ENCODE measurements around the gene ELF2. TPM values are rescaled to one million over a fixed set of nuclear protein-coding genes. Genes with fewer than 3 reads are reported as not detected.
"Not testable (repeated sequence)": the region's sequence is repeated elsewhere in the genome, so short reads cannot be mapped to it uniquely, and the experiment has no call there.

ELF2 gene
- total RNA-seq, 1 donor from 2014 or later: 30.5 TPM

DNA sequence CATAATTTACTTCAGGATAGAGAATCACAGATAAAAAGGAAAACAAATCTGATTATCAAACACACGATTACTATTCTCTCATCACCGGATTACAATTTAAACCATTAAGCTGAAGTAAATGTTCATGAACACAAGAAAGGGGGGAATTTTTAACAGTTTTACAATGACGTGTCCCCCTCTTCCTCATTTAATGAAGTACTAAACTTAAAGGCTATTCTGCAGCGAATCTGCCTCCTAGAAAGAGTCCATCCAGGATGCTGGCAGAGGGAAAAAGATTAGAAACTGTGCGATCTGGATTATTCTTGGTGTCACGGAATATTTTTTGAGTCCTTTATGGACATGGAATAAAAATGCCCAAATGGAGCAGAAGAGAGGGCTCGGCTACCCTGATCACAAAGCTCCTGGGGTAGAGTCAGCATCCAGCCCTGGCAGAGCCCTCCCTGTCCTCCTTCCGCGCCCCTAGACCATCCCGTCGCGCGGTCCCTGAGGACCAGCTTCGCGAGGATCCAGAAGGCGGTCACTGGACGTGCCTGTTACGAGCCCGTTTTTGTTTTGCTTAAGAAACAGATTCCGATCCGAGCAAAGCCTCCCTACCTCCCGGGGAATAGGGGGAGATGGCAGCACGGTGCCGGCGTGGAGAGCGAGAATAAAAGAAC is 1.2 kb downstream of the ELF2 start:
- DNase-seq (ENCODE audit: low spot score): no peak
- Mint-ChIP-seq H3K9me3 (no peaks in the 10 kb centered on the region), H3K27me3 (ENCODE audit: low read depth) (peaks cover 22% of the 10 kb centered on the region), H3K36me3 (ENCODE audit: low read depth) (no peaks in the 10 kb centered on the region), H3K4me1 (ENCODE audit: low read depth) (peaks cover 28% of the 10 kb centered on the region), H3K4me3 (ENCODE audit: low read depth) (peak overlapping the region; percentile 90), H3K27ac (peak overlapping the region; percentile 69)
- intact Hi-C loops (cut with micrococcal nuclease): loop anchor here (1.0 to 10.0 kb wide), 6 partner anchors 77 to 1197 kb away; partner anchors contain the start of genes SCOC and SLC7A11

DNA sequence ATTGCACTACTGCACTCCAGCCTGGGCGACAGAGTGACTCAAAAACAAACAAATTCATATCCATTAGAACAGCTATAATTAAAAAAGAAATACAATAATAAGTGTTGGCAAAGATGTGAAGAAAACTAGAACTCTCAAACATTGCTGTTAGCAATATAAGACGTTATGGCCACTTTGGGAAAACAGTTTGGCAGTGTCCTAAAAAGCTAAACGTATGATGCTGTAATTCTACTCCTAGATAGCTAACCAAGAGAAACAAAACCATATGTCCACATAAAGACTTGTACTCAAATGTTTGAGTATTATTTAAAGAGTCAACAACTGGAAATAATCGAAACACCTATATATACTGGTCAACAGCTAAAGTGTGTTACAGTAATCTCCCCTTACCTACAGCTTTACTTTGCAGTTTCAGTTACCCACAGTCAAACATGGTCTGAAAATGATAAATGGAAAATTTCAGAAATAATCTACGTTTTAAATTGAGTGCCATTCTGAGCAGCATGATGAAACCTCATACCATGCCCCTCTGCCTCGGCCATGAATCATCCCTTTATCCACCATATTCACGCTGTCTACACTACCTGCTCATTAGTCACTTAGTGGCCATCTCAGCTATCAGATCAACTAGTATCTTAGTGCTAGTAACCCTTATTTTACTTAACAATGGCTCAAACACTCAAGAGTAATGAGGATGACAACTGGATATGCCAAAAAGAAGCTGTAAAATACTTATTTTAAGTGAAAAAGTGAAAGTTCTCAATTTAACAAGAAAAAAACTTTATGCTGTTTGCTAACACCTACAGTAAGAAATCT is 4.9 kb downstream of the ELF2 start:
- no peak overlapping the region for H3K4me3 Mint-ChIP-seq (ENCODE audit: low read depth)
- H3K4me1 Mint-ChIP-seq (ENCODE audit: low read depth): peaks cover 19% of the 10 kb centered on the region
- intact Hi-C loops (cut with micrococcal nuclease): loop anchor here (10.0 kb wide), 1 partner anchor 927 kb away; the partner anchor contains the start of gene SLC7A11
- H3K27ac Mint-ChIP-seq: no peak overlapping the region
- DNase-seq (ENCODE audit: low spot score): no peak
- peaks cover 18% of the 10 kb centered on the region for H3K27me3 Mint-ChIP-seq (ENCODE audit: low read depth)
- no peaks in the 10 kb centered on the region for H3K9me3 Mint-ChIP-seq
- H3K36me3 Mint-ChIP-seq (ENCODE audit: low read depth): no peaks in the 10 kb centered on the region

DNA sequence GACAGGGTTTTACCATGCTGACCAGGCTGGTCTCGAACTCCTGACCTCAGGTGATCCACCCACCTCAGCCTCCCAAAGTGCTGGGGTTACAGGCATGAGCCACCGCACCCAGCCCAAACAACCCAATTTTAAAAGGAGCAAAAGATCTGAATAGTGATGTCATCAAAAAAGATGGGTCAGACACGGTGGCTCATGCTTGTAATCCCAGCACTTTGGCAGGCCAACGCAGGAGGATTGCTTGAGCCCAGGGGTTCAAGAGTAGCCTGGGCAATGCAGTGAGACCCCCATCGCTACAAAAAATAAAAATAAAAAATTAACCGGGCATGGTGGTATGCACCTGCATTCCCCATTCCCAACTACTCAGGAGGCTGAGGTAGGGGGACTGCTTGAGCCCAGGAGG is 6.1 kb downstream of the ELF2 start:
- no peak overlapping the region for H3K27ac Mint-ChIP-seq
- no peaks in the 10 kb centered on the region for H3K9me3 Mint-ChIP-seq
- no peak for DNase-seq (ENCODE audit: low spot score)
- H3K4me1 Mint-ChIP-seq (ENCODE audit: low read depth): peaks cover 17% of the 10 kb centered on the region
- no peak overlapping the region for H3K4me3 Mint-ChIP-seq (ENCODE audit: low read depth)
- intact Hi-C loops (cut with micrococcal nuclease): loop anchor here (10.0 kb wide), 1 partner anchor 926 kb away; the partner anchor contains the start of gene SLC7A11
- peaks cover 15% of the 10 kb centered on the region for H3K27me3 Mint-ChIP-seq (ENCODE audit: low read depth)
- no peaks in the 10 kb centered on the region for H3K36me3 Mint-ChIP-seq (ENCODE audit: low read depth)

DNA sequence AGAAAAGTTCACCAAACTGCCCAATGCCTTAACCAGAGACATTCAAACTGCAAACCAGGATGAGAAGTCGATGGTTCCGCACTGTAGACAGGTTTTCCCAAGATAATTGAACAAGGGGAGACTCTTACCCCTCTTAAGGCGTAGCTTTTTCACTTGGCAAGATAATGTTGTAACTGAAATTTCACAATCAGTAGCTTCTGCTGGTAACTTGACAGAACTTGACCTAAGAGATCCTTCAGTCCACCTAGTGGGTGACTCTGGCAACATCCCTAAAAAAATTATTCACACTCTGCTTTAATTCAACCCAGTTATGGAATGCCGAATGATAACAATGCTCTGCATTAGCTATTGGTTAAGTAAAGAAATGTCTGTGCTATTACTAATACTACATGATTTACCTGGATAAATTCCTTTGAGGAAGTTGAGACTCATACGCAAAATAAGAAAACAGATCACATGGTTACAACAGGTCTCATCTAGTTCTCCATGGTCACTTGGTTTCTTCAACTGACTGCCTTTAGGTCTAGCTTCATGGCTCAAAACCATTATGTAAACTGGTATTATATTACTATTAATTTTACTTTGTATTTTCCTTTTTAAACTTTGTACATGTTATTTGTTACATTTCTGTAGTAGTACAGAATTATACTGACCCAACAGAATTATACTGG is 9.1 kb downstream of the ELF2 start:
- Mint-ChIP-seq H3K36me3 (ENCODE audit: low read depth) (no peaks in the 10 kb centered on the region), H3K9me3 (no peaks in the 10 kb centered on the region), H3K4me1 (ENCODE audit: low read depth) (peaks cover 16% of the 10 kb centered on the region), H3K4me3 (ENCODE audit: low read depth) (no peak overlapping the region), H3K27ac (no peak overlapping the region), H3K27me3 (ENCODE audit: low read depth) (no peaks in the 10 kb centered on the region)
- no peak for DNase-seq (ENCODE audit: low spot score)
- intact Hi-C loops (cut with micrococcal nuclease): no loop called here

DNA sequence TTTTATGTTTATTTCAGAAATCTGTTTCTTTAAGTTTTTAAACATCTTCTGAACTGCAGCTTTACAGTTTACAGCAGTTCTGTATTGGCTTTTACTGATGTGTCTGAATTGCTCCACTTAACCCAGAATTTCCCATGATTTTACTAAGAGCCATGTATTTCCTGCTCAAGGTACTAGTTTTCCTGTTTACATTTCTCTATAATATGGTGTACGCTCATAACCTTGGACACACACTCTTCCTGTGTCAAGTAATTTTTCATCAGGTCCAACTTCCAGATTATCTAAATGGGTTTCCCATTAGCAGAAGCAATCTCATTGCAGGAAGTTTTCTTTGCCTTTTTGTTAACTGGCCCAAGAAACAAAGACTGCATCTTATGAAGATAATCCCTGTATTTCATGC is 12.3 kb downstream of the ELF2 start:
- no peak for DNase-seq (ENCODE audit: low spot score)
- no peak overlapping the region for H3K4me3 Mint-ChIP-seq (ENCODE audit: low read depth)
- no peaks in the 10 kb centered on the region for H3K9me3 Mint-ChIP-seq
- no peak overlapping the region for H3K27ac Mint-ChIP-seq
- H3K27me3 Mint-ChIP-seq (ENCODE audit: low read depth): no peaks in the 10 kb centered on the region
- H3K4me1 Mint-ChIP-seq (ENCODE audit: low read depth): peaks cover 12% of the 10 kb centered on the region
- H3K36me3 Mint-ChIP-seq (ENCODE audit: low read depth): no peaks in the 10 kb centered on the region
- intact Hi-C loops (cut with micrococcal nuclease): no loop called here

DNA sequence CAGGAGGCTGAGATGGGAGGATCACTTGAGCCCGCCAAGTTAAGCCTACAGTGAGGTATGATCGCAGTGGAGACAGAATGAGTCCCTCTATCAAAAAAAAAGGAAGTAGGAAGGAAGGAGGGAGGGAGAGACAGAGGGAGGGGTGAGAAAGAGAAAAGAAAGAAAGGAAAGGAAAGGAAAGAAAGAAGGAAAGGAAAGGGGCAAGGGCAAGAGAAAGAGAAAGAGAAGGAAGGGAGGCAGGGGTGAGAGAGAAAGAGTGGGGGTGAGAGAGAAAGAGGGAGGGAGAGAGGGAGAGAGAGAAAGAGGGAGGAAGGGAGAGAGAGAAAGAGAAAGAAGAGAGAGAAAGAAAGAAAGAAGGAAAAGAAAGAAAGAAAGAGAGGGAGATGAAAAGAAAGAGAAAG is 13.2 kb downstream of the ELF2 start:
- intact Hi-C loops (cut with micrococcal nuclease): no loop called here
- peaks cover 12% of the 10 kb centered on the region for H3K4me1 Mint-ChIP-seq (ENCODE audit: low read depth)
- H3K4me3 Mint-ChIP-seq (ENCODE audit: low read depth): no peak overlapping the region
- no peaks in the 10 kb centered on the region for H3K36me3 Mint-ChIP-seq (ENCODE audit: low read depth)
- no peaks in the 10 kb centered on the region for H3K9me3 Mint-ChIP-seq
- no peaks in the 10 kb centered on the region for H3K27me3 Mint-ChIP-seq (ENCODE audit: low read depth)
- no peak for DNase-seq (ENCODE audit: low spot score)
- no peak overlapping the region for H3K27ac Mint-ChIP-seq

DNA sequence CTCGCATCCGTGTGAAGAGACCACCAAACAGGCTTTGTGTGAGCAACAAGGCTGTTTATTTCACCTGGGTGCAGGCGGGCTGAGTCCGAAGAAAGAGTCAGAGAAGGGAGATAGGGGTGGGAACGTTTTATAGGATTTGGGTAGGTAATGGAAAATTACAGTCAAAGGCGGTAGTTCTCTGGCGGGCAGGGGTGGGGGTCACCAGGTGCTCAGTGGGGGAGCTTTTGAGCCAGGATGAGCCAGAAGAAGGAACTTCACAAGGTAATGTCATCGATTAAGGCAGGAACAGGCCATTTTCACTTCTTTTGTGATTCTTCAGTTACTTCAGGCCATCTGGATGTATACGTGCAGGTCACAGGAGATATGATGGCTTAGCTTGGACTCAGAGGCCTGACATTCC is 19.0 kb downstream of the ELF2 start:
- H3K27ac Mint-ChIP-seq; H3K9me3 Mint-ChIP-seq; H3K4me1 Mint-ChIP-seq (ENCODE audit: low read depth); H3K4me3 Mint-ChIP-seq (ENCODE audit: low read depth); DNase-seq (ENCODE audit: low spot score); intact Hi-C loops (cut with micrococcal nuclease); H3K27me3 Mint-ChIP-seq (ENCODE audit: low read depth); H3K36me3 Mint-ChIP-seq (ENCODE audit: low read depth): not testable (repeated sequence)

DNA sequence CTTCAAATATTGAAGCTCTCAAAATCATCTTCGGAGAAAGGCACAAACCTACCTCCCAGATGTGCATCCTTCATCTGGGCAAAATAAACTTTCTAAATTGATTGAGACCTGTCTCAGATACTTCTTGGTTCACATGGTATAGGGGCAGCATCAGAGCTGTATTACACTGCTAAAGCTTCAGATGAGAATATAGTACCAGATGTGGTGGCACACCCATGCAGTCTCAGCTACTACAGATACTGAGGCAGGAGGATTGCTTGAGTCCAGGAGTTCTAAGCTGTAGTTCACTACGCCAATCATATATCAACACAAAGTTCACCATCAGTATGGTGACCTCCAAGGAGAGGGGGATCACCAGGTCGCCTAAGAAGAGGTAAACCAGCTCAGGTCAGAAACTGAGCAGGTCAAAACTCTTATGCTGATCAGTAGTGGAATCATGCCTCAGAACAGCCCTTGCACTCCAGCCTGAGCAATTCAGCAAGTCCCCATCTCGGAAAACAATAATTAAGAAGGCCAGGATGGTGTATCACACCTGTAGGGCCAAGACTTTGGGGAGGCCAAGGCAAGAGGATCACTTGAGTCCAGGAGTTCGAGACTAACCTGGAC is 22.0 kb downstream of the ELF2 start:
- intact Hi-C loops (cut with micrococcal nuclease): no loop called here
- no peak for DNase-seq (ENCODE audit: low spot score)
- no peak overlapping the region for H3K27ac Mint-ChIP-seq
- peaks cover 7% of the 10 kb centered on the region for H3K27me3 Mint-ChIP-seq (ENCODE audit: low read depth)
- no peak overlapping the region for H3K4me3 Mint-ChIP-seq (ENCODE audit: low read depth)
- peaks cover 3% of the 10 kb centered on the region for H3K4me1 Mint-ChIP-seq (ENCODE audit: low read depth)
- no peaks in the 10 kb centered on the region for H3K36me3 Mint-ChIP-seq (ENCODE audit: low read depth)
- H3K9me3 Mint-ChIP-seq: no peaks in the 10 kb centered on the region

DNA sequence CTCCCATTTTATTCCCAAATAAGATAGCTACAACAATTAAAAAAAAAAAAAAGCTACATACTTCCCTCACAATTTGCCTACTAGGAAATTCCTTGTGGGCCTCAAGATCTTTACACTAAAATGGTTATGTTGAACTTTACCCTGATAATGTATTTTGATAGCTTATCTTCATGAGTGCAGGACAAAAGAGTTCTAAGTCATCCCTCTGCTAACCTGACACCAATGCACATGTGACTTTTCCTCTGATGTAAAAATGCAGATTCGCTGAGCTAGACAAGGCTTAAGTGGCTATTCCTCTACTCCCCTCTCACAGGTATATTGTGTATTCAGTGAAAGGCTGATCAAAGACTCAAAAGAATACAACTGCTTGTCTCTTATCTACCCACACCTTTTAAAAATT is 22.5 kb downstream of the ELF2 start:
- Mint-ChIP-seq H3K27me3 (ENCODE audit: low read depth) (peaks cover 7% of the 10 kb centered on the region), H3K36me3 (ENCODE audit: low read depth) (no peaks in the 10 kb centered on the region), H3K4me3 (ENCODE audit: low read depth) (no peak overlapping the region), H3K9me3 (no peaks in the 10 kb centered on the region), H3K27ac (no peak overlapping the region), H3K4me1 (ENCODE audit: low read depth) (peaks cover 3% of the 10 kb centered on the region)
- intact Hi-C loops (cut with micrococcal nuclease): no loop called here
- DNase-seq (ENCODE audit: low spot score): no peak

DNA sequence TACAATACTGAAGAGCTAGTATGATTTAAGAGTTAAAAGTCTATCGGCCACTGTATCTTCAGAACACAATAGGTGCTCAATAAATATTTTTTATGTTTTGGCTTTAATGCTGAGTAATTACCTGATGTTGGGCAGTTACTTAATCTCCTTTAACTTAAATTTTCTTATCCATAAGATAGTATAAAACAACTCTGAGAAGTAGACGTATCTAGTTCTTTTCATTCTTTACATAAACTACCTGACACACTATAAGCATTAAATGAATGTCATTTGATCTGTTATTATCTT is 22.9 kb downstream of the ELF2 start:
- peaks cover 7% of the 10 kb centered on the region for H3K27me3 Mint-ChIP-seq (ENCODE audit: low read depth)
- no peak overlapping the region for H3K27ac Mint-ChIP-seq
- H3K4me1 Mint-ChIP-seq (ENCODE audit: low read depth): peaks cover 3% of the 10 kb centered on the region
- no peaks in the 10 kb centered on the region for H3K36me3 Mint-ChIP-seq (ENCODE audit: low read depth)
- intact Hi-C loops (cut with micrococcal nuclease): no loop called here
- H3K9me3 Mint-ChIP-seq: no peaks in the 10 kb centered on the region
- no peak overlapping the region for H3K4me3 Mint-ChIP-seq (ENCODE audit: low read depth)
- no peak for DNase-seq (ENCODE audit: low spot score)

DNA sequence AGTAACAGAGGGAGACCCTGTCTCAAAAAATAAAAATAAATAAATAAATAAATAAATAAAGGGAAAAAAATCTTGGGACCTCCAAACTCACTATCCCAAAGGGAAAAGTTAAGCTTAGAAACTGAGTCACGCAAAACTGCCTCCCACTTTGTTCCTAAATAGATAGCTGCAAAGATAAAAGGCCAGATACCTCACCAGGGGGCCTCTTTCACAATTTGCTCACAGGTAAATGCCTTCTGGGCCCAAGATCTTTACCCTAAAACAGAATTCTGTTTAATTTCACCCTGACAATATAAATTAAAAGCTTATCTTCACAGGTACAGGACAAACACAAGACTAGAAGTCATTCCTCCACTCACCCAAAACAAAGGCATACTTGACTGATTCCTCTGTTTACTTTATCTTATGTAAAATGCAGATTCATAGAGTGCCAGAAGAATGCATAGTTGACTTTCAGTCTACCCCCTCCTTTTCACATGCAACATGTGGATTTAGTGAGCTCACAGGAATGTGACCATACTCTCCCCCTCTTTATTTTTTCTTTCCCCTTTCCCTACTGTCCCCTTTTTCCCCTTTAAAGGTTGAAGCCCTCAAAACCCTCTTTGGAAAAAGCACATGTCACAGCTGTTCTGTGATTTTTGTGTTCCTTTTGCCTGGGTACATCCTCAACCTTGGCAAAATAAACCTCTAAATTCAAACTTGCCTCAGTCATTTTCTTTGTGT is 23.4 kb downstream of the ELF2 start:
- H3K36me3 Mint-ChIP-seq (ENCODE audit: low read depth): peaks cover under 1% of the 10 kb centered on the region
- DNase-seq (ENCODE audit: low spot score): no peak
- H3K4me3 Mint-ChIP-seq (ENCODE audit: low read depth): no peak overlapping the region
- no peak overlapping the region for H3K27ac Mint-ChIP-seq
- H3K9me3 Mint-ChIP-seq: no peaks in the 10 kb centered on the region
- intact Hi-C loops (cut with micrococcal nuclease): no loop called here
- H3K27me3 Mint-ChIP-seq (ENCODE audit: low read depth): peaks cover 7% of the 10 kb centered on the region
- H3K4me1 Mint-ChIP-seq (ENCODE audit: low read depth): peaks cover 3% of the 10 kb centered on the region

DNA sequence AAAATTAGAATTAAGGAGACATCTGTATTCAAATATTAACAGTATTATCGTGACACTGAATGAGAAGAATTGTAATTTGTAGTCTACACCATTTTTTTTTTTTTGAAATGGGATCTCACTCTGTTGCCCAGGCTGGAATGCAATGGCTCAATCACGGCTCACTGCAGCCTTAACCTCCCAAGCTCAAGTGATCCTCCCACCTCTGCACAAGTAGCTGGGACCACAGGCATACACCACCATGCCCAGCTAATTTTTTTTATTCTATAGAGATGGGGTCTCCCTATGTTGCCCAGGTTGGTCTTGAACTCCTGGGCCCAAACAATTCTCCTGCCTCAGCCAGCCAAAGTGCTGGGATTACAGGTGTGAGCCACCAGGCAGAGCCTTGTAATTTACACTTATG is 24.8 kb downstream of the ELF2 start:
- Mint-ChIP-seq H3K27ac (no peak overlapping the region), H3K27me3 (ENCODE audit: low read depth) (peaks cover 7% of the 10 kb centered on the region), H3K4me3 (ENCODE audit: low read depth) (no peak overlapping the region), H3K36me3 (ENCODE audit: low read depth) (peaks cover 3% of the 10 kb centered on the region), H3K4me1 (ENCODE audit: low read depth) (peaks cover 3% of the 10 kb centered on the region), H3K9me3 (no peaks in the 10 kb centered on the region)
- intact Hi-C loops (cut with micrococcal nuclease): no loop called here
- DNase-seq (ENCODE audit: low spot score): no peak

All from activated T-helper 2 cell treated with anti-CD3 and anti-CD28 coated beads, Interferon-gamma antibody, Interleukin-2, Interleukin-4, amounts not matched to agents 10 μg/mL and 5 μg/mL and 100 μg/mL, durations not matched to agents 14 hours and 24 hours and 36 hours (primary cell).